Uterus (tissue), 2 donors: ENCODE results near the gene GTPBP4.

Experiments used
- CTCF ChIP-seq, 4 experiments: fragments of 200-600 bp in 2 of 4; fragments of 450-650 bp in 2 of 4; sonication (generic) in 2 of 4; IDR thresholded peaks; one replicate each; pipeline ENCODE4 v1.5.1; 2016 to 2019; ENCODE audit warnings: antibody characterized with exemption in 4 of 4, mild to moderate bottlenecking in 2 of 4, moderate library complexity in 1 of 4
- POLR2A ChIP-seq, 2 donors: fragments of 450-650 bp; IDR thresholded peaks; one replicate each; pipeline ENCODE4 v1.6.1; 2016; ENCODE audit warnings: antibody characterized with exemption in 2 of 2, mild to moderate bottlenecking in 1 of 2, moderate library complexity in 1 of 2

DNA sequence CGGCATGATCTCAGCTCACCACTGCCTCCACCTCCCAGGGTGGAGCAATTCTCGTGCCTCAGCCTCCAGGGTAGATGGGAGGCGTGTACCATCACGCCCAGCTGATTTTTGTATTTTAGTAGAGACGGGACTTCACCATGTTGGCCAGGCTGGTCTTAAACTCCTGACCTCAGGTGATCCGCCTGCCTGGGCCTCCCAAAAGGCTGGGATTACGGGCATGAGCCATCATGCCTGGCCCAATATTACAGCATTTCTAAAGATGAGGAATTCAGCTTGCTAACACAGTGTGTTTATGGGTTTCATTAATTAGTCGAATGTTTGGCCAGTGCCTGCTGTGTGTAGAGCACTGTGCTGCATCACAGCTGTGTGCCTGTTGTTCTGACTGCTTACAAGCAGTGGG is 71.7 kb downstream of the GTPBP4 start:
- no peak for TF ChIP-seq CTCF (IDR thresholded peaks at IDR 0.05)
- TF ChIP-seq POLR2A (IDR thresholded peaks at IDR 0.05): no peak
